Activated T-helper 2 cell treated with anti-CD3 and anti-CD28 coated beads, Interferon-gamma antibody, Interleukin-2, Interleukin-4, amounts not matched to agents 10 μg/mL and 5 μg/mL and 100 μg/mL, durations not matched to agents 14 hours and 24 hours and 36 hours (primary cell): Measurements from ENCODE around the gene MRPL33. TPM values are rescaled to one million over a fixed set of nuclear protein-coding genes. Genes with fewer than 3 reads are reported as not detected.

Source experiments
- DNase-seq: peaks from one replicate; pipeline ENCODE4 v3.0.0; 2021; ENCODE audit warnings: low spot score
- H3K27ac Mint-ChIP-seq: one replicate; pipeline ENCODE4 v1.8.0; 2021; ENCODE audit warnings: mixed read lengths
- H3K27me3 Mint-ChIP-seq: one replicate; pipeline ENCODE4 v1.8.0; 2021; ENCODE audit warnings: low read depth, mixed read lengths
- H3K36me3 Mint-ChIP-seq: one replicate; pipeline ENCODE4 v1.8.0; 2021; ENCODE audit warnings: low read depth, mixed read lengths
- H3K4me1 Mint-ChIP-seq: one replicate; pipeline ENCODE4 v1.8.0; 2021; ENCODE audit warnings: low read depth, mixed read lengths
- H3K4me3 Mint-ChIP-seq: one replicate; pipeline ENCODE4 v1.8.0; 2021; ENCODE audit warnings: low read depth, mild to moderate bottlenecking, moderate library complexity, mixed read lengths
- H3K9me3 Mint-ChIP-seq: one replicate; pipeline ENCODE4 v1.8.0; 2021; ENCODE audit warnings: mixed read lengths
- intact Hi-C: fragments of 100-400 bp; cut with micrococcal nuclease; formaldehyde crosslinking; loops from one replicate; pipeline ENCODE4 v1.15.1; 2023
- total RNA-seq: library from RNA; stranded (reverse); gene quantifications from 2 replicates; pipeline ENCODE4 v1.2.3, GENCODE V29; 2022

Gene MRPL33
- total RNA-seq, 1 donor from 2014 or later, result 58.9 TPM

DNA sequence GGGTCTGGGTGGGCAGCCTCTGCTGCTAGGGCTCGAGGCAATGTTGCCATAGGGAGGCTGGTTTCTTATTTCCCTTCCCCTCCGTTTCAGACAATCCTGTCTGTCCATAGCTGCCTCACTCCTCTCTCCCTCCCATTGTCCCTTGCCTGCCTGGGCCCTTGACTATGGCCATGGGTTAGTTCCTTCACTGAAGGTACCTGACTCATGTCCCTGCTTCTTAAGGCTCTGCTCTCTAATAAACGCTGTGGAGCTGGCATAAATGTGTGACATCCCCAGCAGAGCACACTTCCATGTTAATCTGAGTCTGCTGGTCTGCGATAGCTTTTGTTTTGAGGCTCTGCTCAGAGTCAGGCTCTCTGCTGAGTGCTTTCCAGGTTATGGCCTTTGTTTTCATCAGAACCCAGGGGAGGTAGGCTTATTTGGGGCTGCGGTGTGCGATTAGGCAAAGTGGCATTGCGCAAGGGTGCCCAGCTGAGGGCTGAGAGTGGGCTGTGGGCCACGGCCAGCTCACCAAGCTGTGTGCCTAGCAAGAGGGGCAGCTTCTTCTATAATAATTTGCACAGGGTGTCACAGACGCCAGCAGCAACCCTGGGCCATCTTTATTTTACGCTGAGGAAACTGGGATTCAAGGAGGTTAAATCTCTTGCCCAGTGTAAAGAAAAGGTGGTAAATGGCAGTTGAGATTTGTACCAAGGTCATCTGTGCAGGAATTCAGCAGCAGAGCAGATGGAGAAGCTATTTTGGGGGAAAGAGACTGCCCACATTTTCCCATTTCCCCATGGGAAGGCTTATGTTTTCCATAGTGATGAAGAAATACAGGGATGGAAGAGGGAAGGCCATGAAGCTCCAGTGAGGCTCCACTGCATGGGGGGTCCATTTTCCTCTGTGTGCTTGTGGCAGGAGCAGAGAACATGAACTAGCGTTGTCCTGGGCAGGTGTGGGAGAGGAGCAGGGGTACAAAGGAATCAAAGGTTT is 25.6 kb downstream of the MRPL33 start:
- H3K27ac Mint-ChIP-seq, result no peak overlapping the region
- intact Hi-C loops, result no loop called here
- no peaks in the 10 kb centered on the region for H3K27me3 Mint-ChIP-seq
- no peak for DNase-seq
- no peak overlapping the region for H3K4me3 Mint-ChIP-seq
- H3K9me3 Mint-ChIP-seq, result no peaks in the 10 kb centered on the region
- H3K36me3 Mint-ChIP-seq, result no peaks in the 10 kb centered on the region
- H3K4me1 Mint-ChIP-seq, result no peaks in the 10 kb centered on the region

DNA sequence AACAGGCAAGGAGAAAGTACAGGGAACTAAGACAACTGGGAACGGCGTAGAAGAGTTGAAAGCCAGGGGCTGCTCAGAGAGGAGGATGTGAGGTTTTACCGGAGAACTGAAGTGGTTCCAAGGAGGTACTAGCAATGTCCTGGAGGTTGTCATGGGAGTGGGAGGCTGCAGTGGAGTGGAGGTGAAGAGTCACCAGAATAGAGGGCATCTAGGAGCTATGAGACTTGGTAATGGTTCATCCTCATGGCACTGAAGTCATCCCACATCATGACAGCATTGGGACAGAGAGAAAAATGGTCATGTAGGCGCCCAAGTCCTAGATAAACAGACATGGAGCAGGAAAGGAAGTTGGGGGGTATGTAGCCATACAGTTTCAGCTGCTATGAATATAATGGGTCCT is 26.3 kb downstream of the MRPL33 start:
- no peak overlapping the region for H3K4me3 Mint-ChIP-seq
- no peaks in the 10 kb centered on the region for H3K27me3 Mint-ChIP-seq
- no peaks in the 10 kb centered on the region for H3K36me3 Mint-ChIP-seq
- no peak overlapping the region for H3K27ac Mint-ChIP-seq
- no peak for DNase-seq
- H3K4me1 Mint-ChIP-seq, result no peaks in the 10 kb centered on the region
- no peaks in the 10 kb centered on the region for H3K9me3 Mint-ChIP-seq
- intact Hi-C loops, result no loop called here

- H3K27me3 Mint-ChIP-seq, result no peaks in the 10 kb centered on the region
- no peak overlapping the region for H3K4me3 Mint-ChIP-seq
- H3K36me3 Mint-ChIP-seq, result no peaks in the 10 kb centered on the region
- H3K27ac Mint-ChIP-seq, result no peak overlapping the region
- intact Hi-C loops, result no loop called here
- DNase-seq, result no peak
- H3K4me1 Mint-ChIP-seq, result no peaks in the 10 kb centered on the region
- no peaks in the 10 kb centered on the region for H3K9me3 Mint-ChIP-seq
Measured at GRCh38 chr2:27798486-27798885, 27.0 kb downstream of the MRPL33 start.

DNA sequence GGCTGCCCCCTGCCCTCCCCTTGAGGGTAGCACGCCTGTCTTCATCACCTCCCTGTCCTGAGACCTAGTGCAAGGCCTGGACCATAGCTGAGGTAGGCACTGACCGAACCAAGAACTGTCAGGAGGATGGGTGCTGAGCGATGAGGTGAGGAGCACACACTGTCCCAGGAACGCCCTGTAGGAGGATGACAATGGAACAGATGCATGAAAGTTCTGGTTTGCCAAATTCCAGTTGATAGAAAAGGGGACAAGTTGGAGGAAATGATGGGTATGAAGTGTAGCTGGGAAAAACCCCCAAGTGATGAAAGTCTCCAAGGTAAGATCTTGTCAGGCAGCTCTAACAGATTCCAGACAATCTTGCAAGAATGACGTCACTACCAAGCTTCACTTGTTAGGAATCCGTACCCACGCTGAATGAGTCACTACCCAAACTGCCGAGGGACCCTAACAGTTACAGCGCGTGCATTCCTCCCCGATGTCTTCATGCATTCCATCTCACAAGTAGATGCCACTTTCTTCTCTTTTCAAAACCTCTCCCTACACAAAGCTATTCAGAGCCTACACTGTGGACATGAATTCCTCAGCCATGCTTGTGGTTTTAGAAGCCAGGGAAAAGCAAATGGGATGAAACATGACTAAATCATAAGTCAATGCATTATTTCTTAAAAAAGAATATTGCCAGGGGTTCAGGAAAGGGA is 27.6 kb downstream of the MRPL33 start:
- Mint-ChIP-seq H3K4me1 (no peaks in the 10 kb centered on the region), H3K36me3 (no peaks in the 10 kb centered on the region), H3K4me3 (no peak overlapping the region), H3K9me3 (no peaks in the 10 kb centered on the region), H3K27ac (no peak overlapping the region), H3K27me3 (no peaks in the 10 kb centered on the region)
- intact Hi-C loops, result no loop called here
- DNase-seq, result no peak

- H3K27ac Mint-ChIP-seq, result no peak overlapping the region
- no peaks in the 10 kb centered on the region for H3K27me3 Mint-ChIP-seq
- no peak for DNase-seq
- H3K4me3 Mint-ChIP-seq, result no peak overlapping the region
- H3K36me3 Mint-ChIP-seq, result no peaks in the 10 kb centered on the region
- H3K9me3 Mint-ChIP-seq, result no peaks in the 10 kb centered on the region
- H3K4me1 Mint-ChIP-seq, result no peaks in the 10 kb centered on the region
- intact Hi-C loops, result no loop called here
Measured at GRCh38 chr2:27799646-27800010, 28.1 kb downstream of the MRPL33 start.

GRCh38 chr2:27800856-27801255 is 29.3 kb downstream of the MRPL33 start:
- H3K4me1 Mint-ChIP-seq, result no peaks in the 10 kb centered on the region
- no peak overlapping the region for H3K27ac Mint-ChIP-seq
- no peaks in the 10 kb centered on the region for H3K9me3 Mint-ChIP-seq
- no peak overlapping the region for H3K4me3 Mint-ChIP-seq
- no peaks in the 10 kb centered on the region for H3K27me3 Mint-ChIP-seq
- H3K36me3 Mint-ChIP-seq, result no peaks in the 10 kb centered on the region
- DNase-seq, result no peak
- intact Hi-C loops, result no loop called here

GRCh38 chr2:27802547-27802946 is 31.0 kb downstream of the MRPL33 start:
- Mint-ChIP-seq H3K4me3 (no peak overlapping the region), H3K27me3 (no peaks in the 10 kb centered on the region), H3K27ac (no peak overlapping the region), H3K9me3 (no peaks in the 10 kb centered on the region), H3K4me1 (no peaks in the 10 kb centered on the region), H3K36me3 (no peaks in the 10 kb centered on the region)
- intact Hi-C loops, result no loop called here
- no peak for DNase-seq

GRCh38 chr2:27803046-27803445 is 31.5 kb downstream of the MRPL33 start:
- no peak for DNase-seq
- Mint-ChIP-seq H3K4me3 (no peak overlapping the region), H3K27ac (no peak overlapping the region), H3K36me3 (no peaks in the 10 kb centered on the region), H3K27me3 (no peaks in the 10 kb centered on the region), H3K9me3 (no peaks in the 10 kb centered on the region), H3K4me1 (no peaks in the 10 kb centered on the region)
- intact Hi-C loops, result no loop called here

DNA sequence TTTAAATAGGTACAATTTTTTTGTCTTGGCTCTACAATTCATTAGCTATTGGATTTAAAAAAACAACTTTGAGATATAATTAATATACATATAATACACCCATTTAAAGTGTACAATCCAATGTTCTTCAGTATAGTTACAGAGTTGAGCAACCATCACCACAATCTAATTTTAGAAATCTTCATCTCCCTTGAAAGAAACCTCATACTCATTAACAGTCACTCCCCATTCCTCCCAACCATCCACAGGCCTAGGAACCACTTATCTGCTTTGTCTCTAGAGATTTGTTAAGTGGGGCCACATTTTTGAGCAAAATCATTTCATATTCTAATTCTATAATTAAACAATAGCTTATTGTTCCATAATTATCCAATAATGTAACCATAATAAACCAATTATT is 32.6 kb downstream of the MRPL33 start:
- H3K36me3 Mint-ChIP-seq, result no peaks in the 10 kb centered on the region

DNA sequence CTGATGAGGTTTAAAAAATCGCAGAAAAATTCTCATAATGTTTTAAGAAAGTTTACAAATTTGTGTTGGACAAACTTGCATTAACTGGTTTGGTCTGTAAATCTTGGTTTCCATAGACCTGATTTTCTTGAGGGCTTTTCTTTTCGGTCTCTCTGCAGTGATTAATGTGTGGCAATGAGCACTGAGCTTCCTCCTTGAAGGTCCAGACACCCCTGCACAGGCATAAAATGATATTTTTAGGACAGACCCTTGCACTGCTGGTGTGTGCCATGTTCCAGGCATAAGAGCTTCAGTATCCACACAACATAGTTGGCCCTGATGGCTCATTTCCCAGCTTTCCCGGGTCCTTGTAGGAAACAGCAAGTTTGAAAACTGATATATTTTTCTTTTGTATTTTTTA is 33.7 kb downstream of the MRPL33 start:
- Mint-ChIP-seq H3K36me3 (no peaks in the 10 kb centered on the region), H3K4me3 (no peak overlapping the region), H3K27me3 (no peaks in the 10 kb centered on the region), H3K27ac (no peak overlapping the region), H3K4me1 (peaks cover 4% of the 10 kb centered on the region), H3K9me3 (no peaks in the 10 kb centered on the region)
- intact Hi-C loops, result no loop called here
- DNase-seq, result no peak

More for the DNA sequence above, 32.6 kb downstream of the MRPL33 start:
- no peak for DNase-seq
- no peak overlapping the region for H3K27ac Mint-ChIP-seq
- H3K9me3 Mint-ChIP-seq, result no peaks in the 10 kb centered on the region
- no peaks in the 10 kb centered on the region for H3K4me1 Mint-ChIP-seq
- H3K27me3 Mint-ChIP-seq, result no peaks in the 10 kb centered on the region
- no peak overlapping the region for H3K4me3 Mint-ChIP-seq
- intact Hi-C loops, result no loop called here

GRCh38 chr2:27806311-27807059 is 35.0 kb downstream of the MRPL33 start:
- H3K4me3 Mint-ChIP-seq, result no peak overlapping the region
- no peaks in the 10 kb centered on the region for H3K27me3 Mint-ChIP-seq
- intact Hi-C loops, result no loop called here
- peaks cover 4% of the 10 kb centered on the region for H3K4me1 Mint-ChIP-seq
- DNase-seq, result no peak
- H3K9me3 Mint-ChIP-seq, result no peaks in the 10 kb centered on the region
- no peak overlapping the region for H3K27ac Mint-ChIP-seq
- no peaks in the 10 kb centered on the region for H3K36me3 Mint-ChIP-seq

DNA sequence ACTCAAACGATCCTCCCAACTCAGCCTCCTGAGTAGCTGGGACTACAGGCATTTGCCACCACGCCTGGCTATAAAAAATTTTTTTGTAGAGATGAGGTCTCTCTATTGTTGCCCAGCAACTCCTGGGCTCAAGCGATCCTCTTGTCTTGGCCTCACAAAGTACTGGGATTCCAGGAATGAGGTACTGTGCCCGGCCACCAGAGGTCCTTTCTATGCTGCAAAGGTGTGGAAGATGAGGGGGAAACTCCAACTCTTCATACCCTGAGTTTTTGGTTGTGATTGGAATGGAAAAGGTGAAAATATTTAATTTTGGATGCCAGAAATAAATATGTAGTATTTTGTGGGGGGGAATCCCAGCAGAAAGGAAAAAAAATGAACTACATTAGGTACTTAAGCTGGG is 36.0 kb downstream of the MRPL33 start:
- no peak for DNase-seq
- Mint-ChIP-seq H3K4me1 (peaks cover 7% of the 10 kb centered on the region), H3K36me3 (no peaks in the 10 kb centered on the region), H3K9me3 (no peaks in the 10 kb centered on the region), H3K4me3 (no peak overlapping the region), H3K27me3 (no peaks in the 10 kb centered on the region), H3K27ac (no peak overlapping the region)
- intact Hi-C loops, result no loop called here

- Mint-ChIP-seq H3K27me3 (no peaks in the 10 kb centered on the region), H3K36me3 (no peaks in the 10 kb centered on the region), H3K9me3 (no peaks in the 10 kb centered on the region), H3K4me3 (no peak overlapping the region), H3K4me1 (peaks cover 7% of the 10 kb centered on the region), H3K27ac (no peak overlapping the region)
- no peak for DNase-seq
- intact Hi-C loops, result no loop called here
Measured at GRCh38 chr2:27808418-27808817, 36.9 kb downstream of the MRPL33 start.
